MM.1S (cell line): Measurements from ENCODE around the gene C22orf23.

Experiments
- DNase-seq: peaks from one replicate; pipeline ENCODE4 v3.0.0-alpha.2; 2015
- H2AFZ ChIP-seq: fragments of 300-600 bp; sonication (generic); 2 replicates; pipeline ENCODE4 v1.6.0; 2016; ENCODE audit warnings: antibody characterized with exemption, low read length
- H3F3A ChIP-seq: fragments of 300-600 bp; sonication (generic); 2 replicates; pipeline ENCODE4 v1.6.1; 2016; ENCODE audit warnings: mild to moderate bottlenecking, antibody characterized with exemption, low read length, moderate library complexity, mixed read lengths; ENCODE audit not compliant: insufficient read depth
- H3K27ac ChIP-seq: fragments of 300-600 bp; sonication (generic); 2 replicates; pipeline ENCODE4 v1.5.1; 2016; ENCODE audit warnings: mild to moderate bottlenecking, low read length
- H3K27me3 ChIP-seq: fragments of 300-600 bp; sonication (generic); replicated peaks from 2 replicates; pipeline ENCODE4 v1.6.0; 2016; ENCODE audit warnings: low read length; ENCODE audit not compliant: insufficient read depth
- H3K36me3 ChIP-seq: fragments of 300-600 bp; sonication (generic); replicated peaks from 2 replicates; pipeline ENCODE4 v1.6.1; 2016; ENCODE audit warnings: mild to moderate bottlenecking, low read length, mixed read lengths; ENCODE audit not compliant: insufficient read depth
- H3K4me1 ChIP-seq: fragments of 300-600 bp; sonication (generic); 2 replicates; pipeline ENCODE4 v1.6.1; 2016; ENCODE audit warnings: low read length, mixed read lengths
- H3K4me2 ChIP-seq: fragments of 300-600 bp; sonication (generic); 2 replicates; pipeline ENCODE4 v1.6.0; 2016; ENCODE audit warnings: low read depth, low read length
- H3K4me3 ChIP-seq: fragments of 300-600 bp; sonication (generic); 2 replicates; pipeline ENCODE4 v1.5.1; 2016; ENCODE audit warnings: low read length, mixed read lengths
- H3K79me2 ChIP-seq: fragments of 300-600 bp; sonication (generic); 2 replicates; pipeline ENCODE4 v1.6.1; 2016; ENCODE audit warnings: mixed run types, low read length, mixed read lengths
- H3K9ac ChIP-seq: fragments of 300-600 bp; sonication (generic); 2 replicates; pipeline ENCODE4 v1.6.1; 2016; ENCODE audit warnings: low read length, mixed read lengths
- H3K9me2 ChIP-seq: fragments of 300-600 bp; sonication (generic); replicated peaks from 2 replicates; pipeline ENCODE4 v1.6.1; 2016; ENCODE audit warnings: mild to moderate bottlenecking, low read length, mixed read lengths; ENCODE audit not compliant: insufficient read depth
- H3K9me3 ChIP-seq: fragments of 300-600 bp; sonication (generic); replicated peaks from 2 replicates; pipeline ENCODE4 v1.6.1; 2016; ENCODE audit warnings: mild to moderate bottlenecking, low read length, mixed read lengths; ENCODE audit not compliant: insufficient read depth
- H4K20me1 ChIP-seq: fragments of 300-600 bp; sonication (generic); 2 replicates; pipeline ENCODE4 v1.6.1; 2016; ENCODE audit warnings: mild to moderate bottlenecking, low read length, moderate library complexity, mixed read lengths; ENCODE audit not compliant: insufficient read depth
- CTCF ChIP-seq: fragments of 300-600 bp; sonication (generic); IDR thresholded peaks from 2 replicates; pipeline ENCODE4 v1.5.1; 2016; ENCODE audit warnings: antibody characterized with exemption, low read length, mixed read lengths
- EZH2 ChIP-seq: fragments of 300-600 bp; sonication (generic); optimal IDR thresholded peaks from 2 replicates; pipeline ENCODE3; 2017; ENCODE audit warnings: low read depth, mild to moderate bottlenecking, antibody characterized with exemption, low read length, mixed read lengths
- EZH2phosphoT487 ChIP-seq: fragments of 300-600 bp; sonication (generic); IDR thresholded peaks from 2 replicates; pipeline ENCODE4 v1.6.1; 2018; ENCODE audit warnings: antibody characterized with exemption, low read length

Gene C22orf23

GRCh38 chr22:37929390-37929789 lies 24.0 kb downstream of the C22orf23 start:
- Histone ChIP-seq H3K4me1 (peaks cover 6% of the 10 kb centered on the region), H3K9me2 (no peaks in the 10 kb centered on the region), H4K20me1 (no peaks in the 10 kb centered on the region), H3K9me3 (no peaks in the 10 kb centered on the region), H3K4me2 (no peak overlapping the region), H3K4me3 (no peak overlapping the region), H3K27ac (no peak overlapping the region), H2AFZ (no peak overlapping the region), H3K36me3 (no peaks in the 10 kb centered on the region), H3K27me3 (no peaks in the 10 kb centered on the region), H3F3A (peaks cover 3% of the 10 kb centered on the region; the same call in 1 of the 2 replicates), H3K79me2 (no peaks in the 10 kb centered on the region), H3K9ac (no peak overlapping the region)
- DNase-seq, result no peak
- no peak for TF ChIP-seq CTCF

GRCh38 chr22:37927637-37927936 lies 25.8 kb downstream of the C22orf23 start:
- no peak for DNase-seq
- Histone ChIP-seq H3K9me3 (no peaks in the 10 kb centered on the region), H4K20me1 (no peaks in the 10 kb centered on the region), H3K9me2 (no peaks in the 10 kb centered on the region), H3K4me3 (no peak overlapping the region), H3K4me2 (no peak overlapping the region), H3K27me3 (no peaks in the 10 kb centered on the region), H3K4me1 (no peaks in the 10 kb centered on the region), H3F3A (no peaks in the 10 kb centered on the region), H3K79me2 (no peaks in the 10 kb centered on the region), H3K36me3 (no peaks in the 10 kb centered on the region), H3K9ac (no peak overlapping the region), H3K27ac (no peak overlapping the region), H2AFZ (no peak overlapping the region)
- no peak for TF ChIP-seq EZH2
- TF ChIP-seq EZH2phosphoT487, result no peak
- no peak for TF ChIP-seq CTCF

- Histone ChIP-seq H3K79me2 (no peaks in the 10 kb centered on the region), H3K9ac (no peak overlapping the region), H3K4me3 (no peak overlapping the region), H3K9me2 (no peaks in the 10 kb centered on the region), H3K27me3 (no peaks in the 10 kb centered on the region), H2AFZ (no peak overlapping the region), H3F3A (no peaks in the 10 kb centered on the region), H3K4me1 (no peaks in the 10 kb centered on the region), H3K4me2 (no peak overlapping the region), H4K20me1 (no peaks in the 10 kb centered on the region), H3K27ac (no peak overlapping the region), H3K36me3 (no peaks in the 10 kb centered on the region), H3K9me3 (no peaks in the 10 kb centered on the region)
- no peak for DNase-seq
- TF ChIP-seq CTCF (no peak), EZH2 (no peak), EZH2phosphoT487 (no peak)
Measured at GRCh38 chr22:37926771-37927636, 26.4 kb downstream of the C22orf23 start.
